Ishikawa (cell line): ENCODE data around the gene IL17RE.

ENCODE experiments used
- CEBPB ChIP-seq: IDR thresholded peaks from 2 replicates; pipeline ENCODE4 v1.6.1; 2012
- CREB1 ChIP-seq: IDR thresholded peaks from 2 replicates; pipeline ENCODE4 v1.6.1; 2012; ENCODE audit warnings: low read depth
- EGR1 ChIP-seq: IDR thresholded peaks from 2 replicates; pipeline ENCODE4 v1.6.1; 2012
- EP300 ChIP-seq: IDR thresholded peaks from 2 replicates; pipeline ENCODE4 v1.6.1; 2012; ENCODE audit warnings: borderline replicate concordance
- FOXM1 ChIP-seq: IDR thresholded peaks from 2 replicates; pipeline ENCODE4 v1.6.1; 2012; ENCODE audit warnings: low read depth, borderline replicate concordance
- MAX ChIP-seq: IDR thresholded peaks from 2 replicates; pipeline ENCODE4 v1.6.1; 2012
- NFIC ChIP-seq: IDR thresholded peaks from 2 replicates; pipeline ENCODE4 v1.6.1; 2012
- RAD21 ChIP-seq: IDR thresholded peaks from 2 replicates; pipeline ENCODE4 v1.6.1; 2012; ENCODE audit warnings: low read depth
- REST ChIP-seq: IDR thresholded peaks from 2 replicates; pipeline ENCODE4 v1.6.1; 2012; ENCODE audit warnings: low read depth, mild to moderate bottlenecking
- TAF1 ChIP-seq: IDR thresholded peaks from 2 replicates; pipeline ENCODE4 v1.6.1; 2012; ENCODE audit warnings: low read depth, mild to moderate bottlenecking
- TCF12 ChIP-seq: IDR thresholded peaks from 2 replicates; pipeline ENCODE4 v1.6.1; 2012; ENCODE audit warnings: low read depth
- TEAD4 ChIP-seq: IDR thresholded peaks from 2 replicates; pipeline ENCODE4 v1.6.1; 2012
- YY1 ChIP-seq: IDR thresholded peaks from 2 replicates; pipeline ENCODE4 v1.6.1; 2012; ENCODE audit warnings: low read depth
- ZBTB7A ChIP-seq: IDR thresholded peaks from 2 replicates; pipeline ENCODE4 v1.6.1; 2012; ENCODE audit warnings: low read depth
- TF ChIP-seq, protein P1 (sequence below): IDR thresholded peaks from 2 replicates; pipeline ENCODE4 v1.6.1; 2012

The IL17RE gene

GRCh38 chr3:9888540-9888939 lies 14.1 kb upstream of the IL17RE start:
- no peak for TF ChIP-seq REST
- TF ChIP-seq ZBTB7A, result no peak
- no peak for TF ChIP-seq CEBPB
- no peak for TF ChIP-seq TCF12
- TF ChIP-seq, protein P1, sequence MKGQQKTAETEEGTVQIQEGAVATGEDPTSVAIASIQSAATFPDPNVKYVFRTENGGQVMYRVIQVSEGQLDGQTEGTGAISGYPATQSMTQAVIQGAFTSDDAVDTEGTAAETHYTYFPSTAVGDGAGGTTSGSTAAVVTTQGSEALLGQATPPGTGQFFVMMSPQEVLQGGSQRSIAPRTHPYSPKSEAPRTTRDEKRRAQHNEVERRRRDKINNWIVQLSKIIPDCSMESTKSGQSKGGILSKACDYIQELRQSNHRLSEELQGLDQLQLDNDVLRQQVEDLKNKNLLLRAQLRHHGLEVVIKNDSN, result no peak
- TF ChIP-seq EGR1, result no peak
- TF ChIP-seq EP300, result no peak
- TF ChIP-seq YY1, result no peak
- TF ChIP-seq CREB1, result no peak
- no peak for TF ChIP-seq RAD21
- no peak for TF ChIP-seq NFIC
- TF ChIP-seq TEAD4, result no peak
- TF ChIP-seq FOXM1, result no peak
- no peak for TF ChIP-seq TAF1
- no peak for TF ChIP-seq MAX

GRCh38 chr3:9889405-9889804 lies 13.2 kb upstream of the IL17RE start:
- TF ChIP-seq YY1 (no peak), TEAD4 (no peak), EP300 (no peak), TCF12 (no peak), RAD21 (no peak), MAX (no peak), CREB1 (no peak), NFIC (no peak), REST (no peak)
- TF ChIP-seq, protein P1, result no peak

DNA sequence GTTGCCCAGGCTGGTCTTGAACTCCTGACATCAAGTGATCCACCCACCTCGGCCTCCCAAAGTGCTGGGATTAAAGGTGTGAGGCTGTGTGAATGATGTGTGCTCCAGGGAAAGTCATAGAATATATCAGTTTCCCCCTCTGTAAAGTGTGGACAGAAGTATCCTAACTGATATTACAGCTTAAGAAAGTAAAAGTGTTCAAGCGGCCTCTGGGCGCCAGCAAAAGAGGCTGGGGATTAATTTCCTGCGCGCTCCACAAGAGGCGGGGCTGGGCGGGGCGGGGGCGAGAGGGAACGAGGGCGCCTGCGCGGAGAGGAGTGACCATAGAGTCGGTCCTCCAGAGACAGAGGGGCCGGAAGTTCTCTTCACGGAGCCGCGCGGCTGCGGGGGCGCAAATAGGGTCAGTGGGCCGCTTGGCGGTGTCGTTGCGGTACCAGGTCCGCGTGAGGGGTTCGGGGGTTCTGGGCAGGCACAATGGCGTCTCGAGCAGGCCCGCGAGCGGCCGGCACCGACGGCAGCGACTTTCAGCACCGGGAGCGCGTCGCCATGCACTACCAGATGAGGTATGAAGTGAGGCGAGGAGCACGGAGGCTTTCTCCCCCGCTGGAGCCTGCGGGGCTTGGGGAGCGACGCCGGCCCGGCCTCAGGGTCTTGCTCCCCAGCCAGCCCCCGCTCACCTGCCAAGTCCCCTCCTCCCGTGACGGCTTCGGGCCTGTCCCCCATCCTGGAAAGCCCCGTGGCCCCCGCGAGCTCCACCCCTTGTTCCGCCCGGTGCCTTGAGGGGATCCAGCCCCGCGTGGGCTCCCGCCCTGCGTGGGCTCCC lies 12.2 kb upstream of the IL17RE start, which contains the start of gene JAGN1:
Gene JAGN1, plus strand, starts transcription at position 362 of the 823 bp plus-strand sequence. Its CDS starts 113 bp downstream, at position 475.
- no peak for TF ChIP-seq TEAD4
- no peak for TF ChIP-seq RAD21
- TF ChIP-seq MAX, result peak; percentile 72
- 0 out of 2 replicates have a peak, but pooled peaks have one; percentile 33 for TF ChIP-seq NFIC
- no peak for TF ChIP-seq EP300
- TF ChIP-seq, protein P1, result no peak
- peak; percentile 70 for TF ChIP-seq ZBTB7A
- TF ChIP-seq YY1, result peak; percentile 51; the same call in 1 of the 2 replicates
- no peak; the same call in 1 of the 2 replicates for TF ChIP-seq CREB1
- TF ChIP-seq TAF1, result peak; percentile 90
- peak; percentile 52; the same call in 1 of the 2 replicates for TF ChIP-seq TCF12
- peak; percentile 94 for TF ChIP-seq EGR1
- TF ChIP-seq CEBPB, result no peak
- no peak for TF ChIP-seq REST
- no peak for TF ChIP-seq FOXM1
